ENCODE measurements around the gene CEP76.
"Not testable (repeated sequence)": the region's sequence is repeated elsewhere in the genome, so short reads cannot be mapped to it uniquely, and the experiment has no call there.

The CEP76 gene

GRCh38 chr18:12703096-12703567, 609 bp upstream of the CEP76 start:
- FAIRE-seq: no peak

DNA sequence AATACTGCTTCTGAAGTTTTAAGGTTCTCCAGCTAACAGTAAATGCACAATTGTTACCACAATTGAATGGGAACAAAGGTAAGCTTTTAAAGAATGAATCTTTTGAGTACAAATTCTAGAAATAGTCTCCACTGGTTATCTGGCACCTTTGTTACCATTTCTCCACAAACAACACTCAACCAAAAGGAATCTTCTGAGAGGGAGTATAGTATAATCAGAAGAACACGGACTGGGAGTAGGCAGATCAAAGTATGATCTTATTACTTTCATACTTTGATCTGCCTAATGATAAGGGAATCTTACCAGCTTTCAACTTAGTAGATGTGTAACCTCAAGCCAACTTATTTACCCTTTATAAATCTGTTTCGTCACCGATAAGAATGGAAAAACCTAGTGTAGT, 1.4 kb downstream of the CEP76 start:
- FAIRE-seq: no peak

DNA sequence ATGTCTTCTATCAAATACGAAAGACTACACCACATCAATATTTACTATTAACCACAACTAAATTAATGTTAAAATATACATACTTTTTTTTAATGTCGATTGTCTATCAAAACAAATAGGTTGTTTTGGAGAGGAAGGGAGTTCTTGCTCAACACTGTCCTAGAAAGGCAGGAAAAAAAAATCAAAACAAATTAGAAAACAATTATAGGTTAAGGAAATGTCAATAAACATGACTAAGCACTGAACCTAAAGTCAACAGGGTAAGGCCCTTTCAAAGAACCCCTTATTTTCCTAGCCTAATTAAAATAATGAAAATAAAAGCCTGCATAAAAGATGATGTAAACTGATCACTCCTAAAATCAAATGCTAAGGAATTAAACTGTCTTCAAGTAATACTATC, 2.8 kb downstream of the CEP76 start:
- FAIRE-seq: no peak

DNA sequence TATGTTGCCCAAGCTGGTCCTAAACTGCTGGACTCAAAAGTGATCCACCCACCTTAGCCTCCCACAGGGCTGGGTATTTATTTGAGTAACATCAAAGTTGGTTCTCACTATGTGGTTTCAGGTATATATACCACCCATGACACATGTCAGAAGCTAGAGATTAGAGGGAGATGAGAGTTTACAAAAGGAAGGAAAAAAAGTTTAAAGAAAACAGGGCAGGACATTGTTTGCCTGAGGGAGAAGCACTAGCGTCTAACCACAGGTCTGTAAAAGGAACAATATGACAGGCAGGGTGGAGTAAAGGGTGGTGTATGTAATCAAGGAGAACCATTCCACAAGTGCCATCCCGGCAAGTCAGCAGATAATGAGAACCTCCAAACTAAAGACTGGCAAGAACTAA, 8.5 kb downstream of the CEP76 start:
- FAIRE-seq: no peak

DNA sequence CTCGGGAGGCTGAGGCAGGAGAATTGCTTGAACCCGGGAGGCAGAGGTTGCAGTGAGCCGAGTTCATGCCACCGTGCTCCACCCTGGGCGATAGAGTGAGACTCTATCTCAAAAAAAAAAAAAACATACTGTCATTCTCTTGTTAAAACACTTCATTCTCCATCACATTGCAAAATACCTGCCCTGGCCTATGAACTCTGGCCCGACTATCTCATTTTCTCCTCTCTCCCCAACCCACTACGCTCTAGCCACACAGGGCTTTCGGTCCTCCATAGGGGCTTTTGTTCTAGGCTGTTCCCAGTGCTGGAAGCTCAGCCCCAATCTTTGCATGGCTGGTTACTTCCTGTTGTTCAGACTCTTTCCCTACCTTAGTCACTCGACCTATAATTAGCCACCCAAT, 10.3 kb downstream of the CEP76 start:
- FAIRE-seq: no peak

DNA sequence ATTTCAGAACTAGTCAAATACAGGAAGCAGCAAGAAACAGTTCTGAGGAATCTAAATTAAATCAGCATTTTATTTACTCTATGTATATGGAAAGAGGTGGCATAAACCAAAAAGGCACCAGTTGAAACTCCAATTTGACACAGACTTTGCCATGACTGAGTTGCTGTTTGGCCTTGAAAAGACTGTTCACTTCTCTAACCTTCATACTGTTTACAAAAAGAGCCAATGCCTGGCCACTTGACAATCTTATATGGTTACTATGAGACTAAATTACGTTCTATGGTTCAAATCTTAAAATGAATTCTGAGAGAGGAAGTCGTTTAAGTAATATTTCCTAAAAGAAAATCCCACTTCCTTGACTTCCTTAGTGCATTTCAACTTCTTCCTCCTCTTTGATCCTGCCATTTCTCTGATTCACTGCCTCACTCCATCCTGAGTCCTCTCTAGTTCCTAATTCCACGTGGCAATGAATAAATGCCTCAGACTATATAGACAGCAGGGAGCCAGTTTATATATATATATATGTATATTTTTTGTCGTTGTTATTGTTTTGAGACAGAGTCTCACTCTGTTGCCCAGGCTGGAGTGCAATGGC, 13.2 kb downstream of the CEP76 start:
- FAIRE-seq: no peak

DNA sequence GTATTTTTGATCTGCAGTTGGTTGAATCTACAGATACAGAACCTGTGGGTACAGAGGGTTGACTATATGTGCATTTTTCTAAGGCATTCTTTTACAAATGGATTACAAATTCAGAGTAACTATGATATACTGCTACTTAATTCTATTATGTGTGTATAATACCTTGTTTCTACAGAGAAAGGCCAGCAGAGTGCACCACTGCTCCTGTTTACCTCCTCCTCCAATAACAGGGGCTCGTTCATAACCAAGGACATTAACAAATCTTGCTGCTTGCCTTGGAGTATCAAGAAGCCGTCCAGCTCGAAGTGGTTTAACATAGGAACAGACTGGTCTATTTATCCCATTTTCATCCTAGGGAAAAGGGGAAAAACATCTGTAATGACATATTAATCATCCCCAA, 16.4 kb downstream of the CEP76 start:
- FAIRE-seq: peak; percentile 56

DNA sequence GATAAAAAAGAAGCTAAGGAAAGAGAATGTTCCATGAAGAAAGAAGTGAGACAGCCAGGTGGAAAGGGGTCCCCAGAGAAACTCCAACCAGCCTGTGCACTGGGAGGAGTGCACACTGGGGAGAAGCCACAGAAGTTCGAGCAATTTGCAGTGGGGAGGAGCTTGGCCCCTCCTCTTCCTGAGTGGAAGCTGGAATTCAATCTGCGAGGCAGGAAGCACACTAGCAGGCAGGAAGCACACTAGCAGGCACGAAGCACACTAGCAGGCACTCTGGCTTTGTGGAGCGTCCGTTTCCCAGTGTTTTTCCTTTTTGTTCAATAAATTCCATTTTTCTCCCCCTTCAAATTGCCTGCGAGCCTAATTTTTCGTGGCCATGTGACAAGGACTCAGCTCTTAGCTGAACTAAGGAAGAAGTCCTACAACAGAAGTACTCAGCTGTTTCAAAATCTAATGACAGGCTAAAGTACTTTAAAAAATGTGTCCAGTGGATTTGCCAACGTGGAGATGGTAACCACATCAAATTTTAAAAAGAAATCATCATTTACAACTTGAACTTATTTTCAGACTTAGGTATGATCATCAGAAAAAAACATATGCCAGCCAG, 23.2 kb downstream of the CEP76 start:
- FAIRE-seq: no peak

DNA sequence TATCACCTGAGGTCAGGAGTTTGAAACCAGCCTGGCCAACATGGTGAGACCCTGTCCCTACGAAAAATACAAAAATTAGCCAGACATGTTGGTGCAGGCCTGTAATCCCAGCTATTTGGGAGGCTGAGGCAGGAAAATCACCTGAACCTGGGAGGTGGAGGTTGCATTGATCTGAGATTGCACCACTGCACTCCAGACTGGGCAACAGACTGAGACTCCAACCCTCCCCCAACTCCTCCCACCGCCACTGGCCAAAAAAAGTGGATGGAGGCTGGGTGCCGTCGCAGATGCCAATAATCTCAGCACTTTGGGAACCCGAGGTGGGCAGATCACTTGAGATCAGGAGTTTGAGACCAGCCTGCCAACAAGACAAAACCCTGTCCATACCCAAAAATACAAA, 34.5 kb downstream of the CEP76 start:
- FAIRE-seq: no peak

GRCh38 chr18:12659904-12660605, 42.5 kb downstream of the CEP76 start:
- FAIRE-seq: peak; percentile 96

DNA sequence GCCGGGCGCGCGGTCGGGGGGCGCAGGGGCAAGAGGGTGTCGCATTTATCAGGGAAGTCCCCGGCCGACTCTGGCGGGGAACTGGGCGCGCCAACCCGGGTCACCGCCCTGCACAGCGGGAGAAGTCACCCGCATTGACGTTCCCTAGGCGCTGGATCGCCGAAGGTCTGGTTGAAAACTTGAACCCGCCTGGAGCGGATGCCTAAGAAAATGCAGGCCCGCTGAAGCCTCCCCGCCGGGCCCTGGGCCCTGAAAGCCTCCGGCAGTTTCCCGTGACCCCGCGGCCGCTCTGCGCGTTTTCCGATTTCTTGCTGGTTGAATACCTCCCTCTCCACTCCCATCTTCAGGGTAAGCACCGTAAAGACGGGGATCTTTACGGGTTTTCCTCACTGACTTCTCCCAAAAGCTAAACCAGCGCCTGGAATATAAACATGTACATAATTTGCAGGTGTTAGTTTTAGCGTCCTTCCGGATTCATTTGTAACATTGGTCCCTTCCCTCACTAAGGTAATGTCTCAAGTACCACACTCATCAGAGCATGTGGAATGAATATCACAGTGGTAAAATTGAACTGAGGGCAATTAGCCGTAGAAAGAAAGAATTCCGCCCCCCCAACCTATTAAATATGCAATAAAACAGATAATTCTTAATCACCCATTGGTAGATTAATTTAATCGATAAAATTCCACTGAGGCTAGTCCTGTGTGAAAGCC, 43.9 kb downstream of the CEP76 start:
- FAIRE-seq: no peak

DNA sequence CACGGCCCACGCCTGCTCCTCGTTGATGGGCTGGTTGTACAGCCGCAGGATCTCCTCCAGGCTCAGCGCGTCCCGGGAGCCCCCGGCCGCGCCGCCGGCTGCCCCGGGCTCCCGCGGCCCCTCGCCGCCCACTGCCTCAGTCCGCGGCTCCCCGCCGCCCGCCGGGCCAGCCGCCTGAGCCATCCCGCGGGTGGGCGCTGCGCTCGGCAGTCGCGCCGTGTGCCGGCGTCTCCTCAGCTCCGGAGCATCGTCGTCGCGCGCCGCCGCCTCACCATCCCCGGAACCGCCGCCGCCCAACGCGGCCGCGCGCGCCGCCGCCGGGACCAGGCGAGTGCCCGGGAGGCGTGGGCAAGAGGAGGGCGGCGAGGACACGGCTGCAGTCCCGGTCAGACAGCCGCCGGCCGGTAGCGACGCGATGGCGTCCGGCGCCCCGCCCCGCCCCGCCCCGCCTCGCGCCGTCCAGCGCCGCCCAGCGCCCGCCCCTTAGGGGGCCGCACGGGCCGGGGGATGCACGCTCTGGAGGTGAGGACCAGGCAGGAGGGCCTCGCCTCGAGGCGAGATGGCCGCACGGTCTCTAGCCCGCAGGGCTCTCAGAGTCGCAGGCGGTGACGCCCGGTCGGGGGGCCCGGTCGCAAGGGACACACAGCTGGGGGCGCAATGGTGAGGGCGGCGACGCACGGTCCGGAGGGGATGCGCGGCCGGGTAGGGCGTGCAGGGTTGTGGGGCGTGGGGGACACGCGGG, 44.7 kb downstream of the CEP76 start, which contains the start of gene SPIRE1:
TSS of gene SPIRE1 (minus strand) at position 424 of the 742 bp plus-strand sequence. CDS start at position 183, 241 bp downstream.
- no peak for FAIRE-seq

GRCh38 chr18:12656938-12657683, 45.4 kb downstream of the CEP76 start:
- no peak for FAIRE-seq

GRCh38 chr18:12656605-12656937, 46.0 kb downstream of the CEP76 start:
- no peak for FAIRE-seq

GRCh38 chr18:12654971-12655370, 47.6 kb downstream of the CEP76 start:
- FAIRE-seq: no peak

GRCh38 chr18:12652861-12653401, 49.6 kb downstream of the CEP76 start:
- FAIRE-seq: no peak

GRCh38 chr18:12651651-12652050, 50.9 kb downstream of the CEP76 start:
- no peak for FAIRE-seq

DNA sequence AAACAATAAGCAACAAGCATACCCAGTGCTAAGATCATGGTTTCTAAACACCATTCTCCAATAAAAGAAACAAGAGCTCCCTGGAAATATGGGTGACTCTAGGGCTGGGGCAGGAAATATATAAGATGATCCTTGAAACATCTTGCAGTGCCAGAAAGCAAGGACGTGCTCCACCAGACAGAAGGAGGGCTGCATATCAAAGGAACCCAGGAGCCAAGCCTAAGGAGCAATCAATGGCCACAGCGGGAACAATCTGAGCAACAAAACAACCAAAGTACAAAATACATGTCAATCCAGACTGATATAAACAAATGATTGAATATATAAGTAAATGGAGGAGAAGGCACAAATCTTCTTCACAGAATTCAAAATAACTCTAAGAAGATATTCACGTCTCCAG, 54.8 kb downstream of the CEP76 start:
- FAIRE-seq: no peak

GRCh38 chr18:12645751-12646203, 56.7 kb downstream of the CEP76 start:
- no peak for FAIRE-seq

GRCh38 chr18:12645254-12645653, 57.3 kb downstream of the CEP76 start:
- FAIRE-seq: no peak

GRCh38 chr18:12643756-12644155, 58.8 kb downstream of the CEP76 start:
- not testable (repeated sequence) for FAIRE-seq

GRCh38 chr18:12640881-12641200, 61.7 kb downstream of the CEP76 start:
- no peak for FAIRE-seq

Data from G401.6 (cell line).